Ovary (tissue), 9 donors: ENCODE results near the gene TBX1. TPM values are rescaled to one million over a fixed set of nuclear protein-coding genes. Genes with fewer than 3 reads are reported as not detected.
A peak's percentile ranks its signal among the peaks of the same experiment; 100 is the strongest.

Experiments used
- DNase-seq, 5 donors: peaks; one replicate each; pipeline ENCODE4 v3.0.0-alpha.2; 2019 to 2020
- H3K27ac ChIP-seq, 2 donors: fragments of 200-600 bp; one replicate each; pipeline versions ENCODE4 v1.5.1 to v1.8.0; 2019 to 2022
- H3K27me3 ChIP-seq: fragments of 200-600 bp; one replicate; pipeline ENCODE4 v1.8.0; 2022
- H3K36me3 ChIP-seq: fragments of 200-600 bp; sonication (generic); one replicate; pipeline ENCODE4 v1.5.1; 2019
- H3K4me1 ChIP-seq: one replicate; pipeline ENCODE4 v1.8.1; 2013; ENCODE audit warnings: mild to moderate bottlenecking, moderate library complexity; ENCODE audit not compliant: insufficient read depth
- H3K4me3 ChIP-seq: fragments of 200-600 bp; sonication (generic); one replicate; pipeline ENCODE4 v1.5.1; 2017
- H3K9me3 ChIP-seq, 2 donors: fragments of 200-600 bp in 1 of 2; sonication (generic) in 1 of 2; one replicate each; pipeline versions ENCODE4 v1.5.1 to v1.8.1; 2013 to 2019; ENCODE audit warnings: mild to moderate bottlenecking in 1 of 2, moderate library complexity in 1 of 2
- EP300 ChIP-seq: sonication (generic); formaldehyde crosslinking; IDR thresholded peaks from one replicate; pipeline ENCODE4 v1.6.1; 2017; ENCODE audit warnings: antibody characterized with exemption
- POLR2A ChIP-seq: fragments of 450-650 bp; IDR thresholded peaks from one replicate; pipeline ENCODE4 v1.6.1; 2017; ENCODE audit warnings: antibody characterized with exemption, mild to moderate bottlenecking, moderate library complexity
- WGBS, 3 donors: extraction: QIAGEN DNeasy Blood & Tissue Kit in 1 of 3; methylation state at CpG; one replicate each; pipeline versions ENCODE4 v1.1.5 to v1.1.7; 2013 to 2017; 5-methylcytosine and 5-hydroxymethylcytosine counted together
- intact Hi-C, 4 donors: fragments of 100-400 bp; cut with DNase I; formaldehyde crosslinking; loops; one replicate each; pipeline versions ENCODE4 v1.11.0 to v1.15.1; 2022 to 2023
- polyA plus RNA-seq, 2 donors: library from polyadenylated mRNA; stranded (reverse); fragments of 200-250 nt in 1 of 2; fragments of 350-450 nt in 1 of 2; fragmentation: Illumina TruSeq in 1 of 2; extraction: RNeasy Lipid Tissue Mini Kit (QIAGEN cat#74804) in 1 of 2; gene quantifications; one replicate each; pipeline ENCODE4 v1.2.3, GENCODE V29; 2013 to 2014
- total RNA-seq, 7 donors: library from RNA; depleted of rRNA in 2 of 7; stranded (reverse); fragments of >200 nt in 2 of 7; fragmentation: NEBNext Ultra II Directional in 3 of 7; extraction: Animal tissue kit (Norgen Biotek cat#: 25700) in 3 of 7; gene quantifications; one replicate each; pipeline versions ENCODE4 v1.1.0 to v1.2.4, GENCODE V29; 2016 to 2023
- TF ChIP-seq, protein P1 (sequence below), 3 donors: fragments of 450-650 bp in 2 of 3; fragments of 200-600 bp in 1 of 3; IDR thresholded peaks; one replicate each; pipeline versions ENCODE4 v1.5.1 to v1.8.0; 2016 to 2022; ENCODE audit warnings: antibody characterized with exemption in 3 of 3, mild to moderate bottlenecking in 1 of 3
- donor health status: DM: no; HTN: no; CAD: no; lungs with moderate emphysema.
- donor health status: DM: no; HTN: no; CAD: no.
- donor health status: Bipolar disorder and iron deficiency.
- donor health status: DM: yes; HTN: yes; CAD: no.
- donor health status: DM: no; HTN: no; CAD: no.
- donor health status: DM: yes; HTN: yes; CAD: no.

The TBX1 gene
- total and polyA plus RNA-seq, 9 donors: 1.2 to 23.8 (median 2.9) TPM; not detected in 1

GRCh38 chr22:19779685-19780268, 19.2 kb downstream of the TBX1 start:
- DNase-seq: no peak
- H3K27ac ChIP-seq: no peak overlapping the region
- TF ChIP-seq POLR2A: no peak
- TF ChIP-seq, protein P1, sequence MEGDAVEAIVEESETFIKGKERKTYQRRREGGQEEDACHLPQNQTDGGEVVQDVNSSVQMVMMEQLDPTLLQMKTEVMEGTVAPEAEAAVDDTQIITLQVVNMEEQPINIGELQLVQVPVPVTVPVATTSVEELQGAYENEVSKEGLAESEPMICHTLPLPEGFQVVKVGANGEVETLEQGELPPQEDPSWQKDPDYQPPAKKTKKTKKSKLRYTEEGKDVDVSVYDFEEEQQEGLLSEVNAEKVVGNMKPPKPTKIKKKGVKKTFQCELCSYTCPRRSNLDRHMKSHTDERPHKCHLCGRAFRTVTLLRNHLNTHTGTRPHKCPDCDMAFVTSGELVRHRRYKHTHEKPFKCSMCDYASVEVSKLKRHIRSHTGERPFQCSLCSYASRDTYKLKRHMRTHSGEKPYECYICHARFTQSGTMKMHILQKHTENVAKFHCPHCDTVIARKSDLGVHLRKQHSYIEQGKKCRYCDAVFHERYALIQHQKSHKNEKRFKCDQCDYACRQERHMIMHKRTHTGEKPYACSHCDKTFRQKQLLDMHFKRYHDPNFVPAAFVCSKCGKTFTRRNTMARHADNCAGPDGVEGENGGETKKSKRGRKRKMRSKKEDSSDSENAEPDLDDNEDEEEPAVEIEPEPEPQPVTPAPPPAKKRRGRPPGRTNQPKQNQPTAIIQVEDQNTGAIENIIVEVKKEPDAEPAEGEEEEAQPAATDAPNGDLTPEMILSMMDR (IDR thresholded peaks at IDR 0.05): no peak
- no peak for TF ChIP-seq EP300
- no peaks in the 10 kb centered on the region for H3K36me3 ChIP-seq
- no peaks in the 10 kb centered on the region for H3K9me3 ChIP-seq
- no peaks in the 10 kb centered on the region for H3K4me1 ChIP-seq
- H3K4me3 ChIP-seq: no peak overlapping the region
- intact Hi-C loops: no loop called here
- WGBS, 3 donors: 41 to 46% (median 42%) methylated on average over 13 of the region's 13 CpGs
- no peaks in the 10 kb centered on the region for H3K27me3 ChIP-seq

DNA sequence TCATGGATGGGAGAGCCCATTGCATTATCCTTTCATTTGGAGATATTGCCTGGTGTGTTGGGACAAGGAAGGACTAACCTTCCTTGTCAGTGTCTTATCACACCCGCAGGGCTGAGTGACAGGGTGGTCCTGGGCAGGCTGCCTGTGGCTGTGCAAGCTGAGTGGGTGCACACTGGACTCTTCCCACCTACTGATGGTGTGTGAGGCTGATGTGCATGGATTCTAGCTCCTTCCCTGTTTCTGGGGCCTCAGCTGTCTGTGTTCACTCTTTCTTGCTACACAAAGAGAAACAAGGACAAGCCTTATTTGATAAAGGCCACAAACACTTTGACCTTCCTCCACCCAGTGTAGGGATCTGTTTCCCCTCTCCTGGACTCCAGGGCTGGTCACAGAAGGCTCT, 22.0 kb downstream of the TBX1 start:
- TF ChIP-seq POLR2A (no peak), EP300 (no peak)
- TF ChIP-seq, protein P1 (IDR thresholded peaks at IDR 0.05): no peak
- intact Hi-C loops: no loop called here
- Histone ChIP-seq H3K36me3 (no peaks in the 10 kb centered on the region), H3K4me3 (no peak overlapping the region), H3K9me3 (no peaks in the 10 kb centered on the region), H3K4me1 (no peaks in the 10 kb centered on the region), H3K27me3 (no peaks in the 10 kb centered on the region), H3K27ac (no peak overlapping the region)
- no peak for DNase-seq
- 90 to 96% (median 95%) methylated on average over 1 of the region's 1 CpG for WGBS, 3 donors

DNA sequence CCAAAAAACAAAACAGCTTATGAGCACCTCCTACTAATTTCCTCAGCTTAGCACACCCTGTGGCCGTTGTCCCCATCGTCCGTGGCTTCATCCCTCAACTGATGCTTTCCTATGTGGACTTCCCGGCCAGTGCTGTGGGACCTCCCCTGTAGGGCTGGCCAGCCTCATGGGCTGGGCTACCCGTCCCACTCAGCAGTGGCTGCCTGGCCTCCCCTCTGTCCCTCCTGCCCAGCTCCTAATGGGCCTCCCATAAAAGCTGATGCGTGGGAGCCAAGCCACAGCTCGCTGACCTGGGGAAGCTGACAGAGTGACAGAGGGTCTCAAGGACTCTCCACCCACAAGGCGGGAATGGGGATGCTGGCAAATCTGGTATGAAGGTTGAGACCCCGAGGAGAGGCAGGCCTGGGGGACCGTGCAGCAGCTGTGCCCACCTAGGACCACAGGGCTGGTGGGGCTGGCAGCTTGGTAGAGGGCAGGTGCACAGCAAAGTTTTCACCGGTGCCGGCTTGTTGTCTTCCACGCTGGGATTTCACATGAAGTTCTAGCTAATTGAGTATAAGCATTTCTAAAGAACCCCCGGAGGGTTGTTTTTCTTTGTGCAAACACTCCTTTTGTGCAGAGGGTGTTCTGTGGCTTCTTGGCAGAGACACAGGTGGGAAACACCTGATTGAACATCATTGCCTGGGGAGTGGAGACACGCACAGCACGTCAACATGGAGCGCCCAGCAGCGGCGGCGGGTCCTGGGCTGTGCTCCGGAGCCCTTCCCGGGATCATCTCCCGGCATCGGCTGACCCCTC, 23.2 kb downstream of the TBX1 start:
- TF ChIP-seq EP300 (no peak), POLR2A (no peak)
- TF ChIP-seq, protein P1 (IDR thresholded peaks at IDR 0.05): no peak
- intact Hi-C loops: no loop called here
- no peak overlapping the region for H3K27ac ChIP-seq
- H3K4me1 ChIP-seq: no peaks in the 10 kb centered on the region
- 74 to 83% (median 78%) methylated on average over 23 to 24 of the region's 24 CpGs for WGBS, 3 donors
- DNase-seq: peak in 2 of 5 donors; percentile 7 to 23
- no peaks in the 10 kb centered on the region for H3K27me3 ChIP-seq
- no peaks in the 10 kb centered on the region for H3K9me3 ChIP-seq
- no peaks in the 10 kb centered on the region for H3K36me3 ChIP-seq
- no peak overlapping the region for H3K4me3 ChIP-seq

GRCh38 chr22:19784384-19785175, 24.0 kb downstream of the TBX1 start:
- Histone ChIP-seq H3K4me3 (no peak overlapping the region), H3K9me3 (no peaks in the 10 kb centered on the region), H3K36me3 (no peaks in the 10 kb centered on the region), H3K27ac (no peak overlapping the region), H3K27me3 (no peaks in the 10 kb centered on the region), H3K4me1 (no peaks in the 10 kb centered on the region)
- intact Hi-C loops: no loop called here
- WGBS, 3 donors: 87 to 93% (median 88%) methylated on average over 30 to 33 of the region's 33 CpGs
- TF ChIP-seq EP300 (no peak), POLR2A (no peak)
- TF ChIP-seq, protein P1 (IDR thresholded peaks at IDR 0.05): no peak
- DNase-seq: peak in 2 of 5 donors; percentile 10 to 25
